Adrenal gland (tissue), 12 donors: ENCODE measurements around the gene CDK14. TPM values are rescaled to one million over a fixed set of nuclear protein-coding genes. Genes with fewer than 3 reads are reported as not detected.

Experiments
- DNase-seq, 7 donors: peaks; one replicate each; pipeline ENCODE4 v3.0.0-alpha.2; 2019 to 2020
- H3K27ac ChIP-seq, 5 donors: fragments of 200-600 bp; sonication (generic) in 4 of 5; 1 replicate in 3 of 5; 2 replicates in 2 of 5; pipeline versions ENCODE4 v1.5.1 to v1.8.0; 2016 to 2020; ENCODE audit warnings: mild to moderate bottlenecking in 1 of 5
- H3K27me3 ChIP-seq: fragments of 200-600 bp; 2 replicates; pipeline ENCODE4 v1.8.0; 2021
- H3K36me3 ChIP-seq, 2 donors: fragments of 200-600 bp; replicated peaks in 1 of 2; 1 replicate in 1 of 2; 2 replicates in 1 of 2; pipeline versions ENCODE4 v1.5.1 to v1.8.0; 2018 to 2022
- H3K4me1 ChIP-seq, 2 donors: fragments of 200-600 bp; replicated peaks in 1 of 2; 1 replicate in 1 of 2; 2 replicates in 1 of 2; pipeline versions ENCODE4 v1.5.1 to v1.8.0; 2018 to 2021
- H3K4me3 ChIP-seq, 4 donors: fragments of 200-600 bp; sonication (generic) in 3 of 4; one replicate each; pipeline ENCODE4 v1.5.1; 2016 to 2018
- H3K9me3 ChIP-seq, 3 donors: fragments of 200-600 bp; sonication (generic) in 1 of 3; replicated peaks in 1 of 3; 1 replicate in 2 of 3; 2 replicates in 1 of 3; pipeline versions ENCODE4 v1.5.1 to v1.8.0; 2016 to 2021
- CTCF ChIP-seq, 6 experiments: fragments of 450-650 bp in 4 of 6; fragments of 200-600 bp in 2 of 6; sonication (generic) in 1 of 6; IDR thresholded peaks; 1 replicate in 5 of 6; 2 replicates in 1 of 6; pipeline versions ENCODE4 v1.5.1 to v1.8.0; 2016 to 2021; ENCODE audit warnings: antibody characterized with exemption in 6 of 6, mild to moderate bottlenecking in 2 of 6, moderate library complexity in 1 of 6
- POLR2A ChIP-seq, 2 donors: fragments of 450-650 bp; IDR thresholded peaks; one replicate each; pipeline ENCODE4 v1.6.1; 2017; ENCODE audit warnings: antibody characterized with exemption in 2 of 2, mild to moderate bottlenecking in 2 of 2, moderate library complexity in 1 of 2
- WGBS, 4 donors: extraction: QIAGEN DNeasy Blood & Tissue Kit in 2 of 4; methylation state at CpG; one replicate each; pipeline versions ENCODE4 v1.1.5 to v1.1.7; 2013 to 2017; 5-methylcytosine and 5-hydroxymethylcytosine counted together
- intact Hi-C, 2 donors: fragments of 100-400 bp; cut with DNase I; formaldehyde crosslinking; loops; one replicate each; pipeline versions ENCODE4 v1.14.1 to v1.15.0; 2022 to 2023
- polyA plus RNA-seq, 3 donors: library from polyadenylated mRNA; stranded (reverse); fragments of 200-250 nt in 2 of 3; fragments of 350-450 nt in 1 of 3; fragmentation: Illumina TruSeq in 1 of 3; extraction: RNeasy Lipid Tissue Mini Kit (QIAGEN cat#74804) in 1 of 3; gene quantifications; one replicate each; pipeline ENCODE4 v1.2.3, GENCODE V29; 2013 to 2014
- total RNA-seq, 9 donors: library from RNA; depleted of rRNA in 4 of 9; stranded (reverse); fragments of >200 nt in 4 of 9; fragments of 120-200 nt in 1 of 9; fragmentation: NEBNext Ultra II Directional in 1 of 9; extraction: Animal tissue kit (Norgen Biotek cat#: 25700) in 1 of 9; gene quantifications; one replicate each; pipeline versions ENCODE4 v1.1.0 to v1.2.4, GENCODE V29; 2013 to 2023
- donor health status: healthy with polysubstance abuse.
- donor health status: Bipolar disorder and iron deficiency.
- donor health status: DM: yes; HTN: yes; CAD: no.
- donor health status: DM: no; HTN: no; CAD: no.
- donor health status: DM: no; HTN: no; CAD: no.
- donor health status: DM: yes; HTN: yes; CAD: no.

Gene CDK14
- total and polyA plus RNA-seq, 12 donors = 1.9 to 14.5 (median 7.6) TPM

GRCh38 chr7:91085175-91085574 is 489.1 kb downstream of the CDK14 start:
- H3K4me1 ChIP-seq = peaks cover 0 to 7% of the 10 kb centered on the region in 2 donors
- H3K27me3 ChIP-seq = no peaks in the 10 kb centered on the region
- H3K27ac ChIP-seq = no peak overlapping the region
- H3K36me3 ChIP-seq = no peaks in the 10 kb centered on the region
- H3K9me3 ChIP-seq = no peaks in the 10 kb centered on the region
- intact Hi-C loops = loop anchor here in 1 of 2 donors (10.0 kb wide), 3 partner anchors 180 to 700 kb away; partner anchors contain the start of gene FZD1
- TF ChIP-seq POLR2A (IDR thresholded peaks at IDR 0.05) (no peak), CTCF (IDR thresholded peaks at IDR 0.05) (no peak)
- DNase-seq = no peak
- H3K4me3 ChIP-seq = no peak overlapping the region
- WGBS, 4 donors = 77 to 85% (median 82%) methylated on average over 4 of the region's 4 CpGs

- TF ChIP-seq CTCF (IDR thresholded peaks at IDR 0.05) = no peak
- no peak for TF ChIP-seq POLR2A (IDR thresholded peaks at IDR 0.05)
- Histone ChIP-seq H3K27ac (no peak overlapping the region), H3K9me3 (no peaks in the 10 kb centered on the region), H3K27me3 (no peaks in the 10 kb centered on the region), H3K4me3 (no peak overlapping the region), H3K4me1 (peaks cover 0 to 7% of the 10 kb centered on the region in 2 donors), H3K36me3 (no peaks in the 10 kb centered on the region)
- intact Hi-C loops = loop anchor here in 1 of 2 donors (10.0 kb wide), 3 partner anchors 179 to 699 kb away; partner anchors contain the start of gene FZD1
- whole genome bisulfite sequencing, 4 donors = 90 to 94% (median 92%) methylated on average over 4 of the region's 4 CpGs
- no peak for DNase-seq
Observed at GRCh38 chr7:91086200-91086599, 490.1 kb downstream of the CDK14 start.

GRCh38 chr7:91088156-91088555 is 492.0 kb downstream of the CDK14 start:
- H3K4me1 ChIP-seq = peaks cover 0 to 7% of the 10 kb centered on the region in 2 donors
- 31 to 49% (median 42%) methylated on average over 1 of the region's 1 CpG for WGBS, 4 donors
- H3K27me3 ChIP-seq = no peaks in the 10 kb centered on the region
- H3K9me3 ChIP-seq = no peaks in the 10 kb centered on the region
- no peak for TF ChIP-seq POLR2A (IDR thresholded peaks at IDR 0.05)
- no peak for TF ChIP-seq CTCF (IDR thresholded peaks at IDR 0.05)
- no peak overlapping the region for H3K4me3 ChIP-seq
- DNase-seq = no peak
- no peaks in the 10 kb centered on the region for H3K36me3 ChIP-seq
- H3K27ac ChIP-seq = no peak overlapping the region
- intact Hi-C loops = loop anchor here in 1 of 2 donors (10.0 kb wide), 3 partner anchors 177 to 697 kb away; partner anchors contain the start of gene FZD1

- intact Hi-C loops = loop anchor here in 1 of 2 donors (10.0 kb wide), 3 partner anchors 176 to 696 kb away; partner anchors contain the start of gene FZD1
- TF ChIP-seq POLR2A (IDR thresholded peaks at IDR 0.05) (no peak), CTCF (IDR thresholded peaks at IDR 0.05) (no peak)
- H3K27ac ChIP-seq = no peak overlapping the region
- WGBS, 4 donors = 58 to 74% (median 68%) methylated on average over 1 of the region's 1 CpG
- DNase-seq = no peak
- H3K36me3 ChIP-seq = no peaks in the 10 kb centered on the region
- peaks cover 0 to 7% of the 10 kb centered on the region in 2 donors for H3K4me1 ChIP-seq
- H3K9me3 ChIP-seq = no peaks in the 10 kb centered on the region
- no peak overlapping the region for H3K4me3 ChIP-seq
- no peaks in the 10 kb centered on the region for H3K27me3 ChIP-seq
Observed at GRCh38 chr7:91088691-91089090, 492.6 kb downstream of the CDK14 start.
